OCI-M2 (cell line): ENCODE results near the gene TGFBRAP1.

Experiments used
- DNase-seq: peaks from one replicate; lab custom pipeline; 2025; ENCODE audit not compliant: unreplicated experiment; lab: John Stamatoyannopoulos, UW

TGFBRAP1 gene

DNA sequence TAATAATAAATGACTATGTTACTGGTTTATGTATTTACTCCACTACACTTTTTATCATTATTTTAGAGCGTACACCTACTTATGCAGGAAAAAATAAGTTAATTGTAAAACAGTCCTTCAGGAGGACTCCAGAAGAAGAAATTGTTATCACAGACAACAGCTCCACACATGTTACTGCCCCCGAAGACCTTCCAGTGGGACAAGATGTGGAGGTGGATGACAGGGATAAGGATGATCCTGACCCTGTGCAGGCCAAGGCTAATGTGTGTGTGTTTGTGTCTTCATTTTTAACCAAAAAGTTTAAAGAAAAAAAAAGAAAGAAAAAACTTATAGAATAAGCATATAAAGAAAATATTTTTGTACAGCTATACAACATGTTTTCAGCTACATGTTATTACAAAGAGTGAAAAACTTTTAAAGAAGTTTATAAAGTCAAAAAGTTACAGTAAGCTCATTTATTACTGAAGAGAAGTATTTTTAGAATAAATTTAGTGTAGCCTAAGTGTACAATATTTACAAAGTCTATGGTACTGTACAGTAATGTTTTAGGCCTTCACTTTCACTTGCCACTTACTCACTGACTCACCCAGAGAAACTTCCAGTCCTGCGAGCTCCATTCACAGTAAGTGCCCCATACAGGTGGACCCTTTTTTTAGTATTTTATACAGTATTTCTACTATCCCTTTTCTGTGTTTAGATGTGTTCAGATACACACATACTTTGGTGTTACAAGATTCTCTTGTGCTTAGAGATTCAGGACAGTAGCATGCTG is 7.5 kb downstream of the TGFBRAP1 start:
- no peak for DNase-seq

- no peak for DNase-seq
Observed at GRCh38 chr2:105320651-105321215, 8.8 kb downstream of the TGFBRAP1 start.

DNA sequence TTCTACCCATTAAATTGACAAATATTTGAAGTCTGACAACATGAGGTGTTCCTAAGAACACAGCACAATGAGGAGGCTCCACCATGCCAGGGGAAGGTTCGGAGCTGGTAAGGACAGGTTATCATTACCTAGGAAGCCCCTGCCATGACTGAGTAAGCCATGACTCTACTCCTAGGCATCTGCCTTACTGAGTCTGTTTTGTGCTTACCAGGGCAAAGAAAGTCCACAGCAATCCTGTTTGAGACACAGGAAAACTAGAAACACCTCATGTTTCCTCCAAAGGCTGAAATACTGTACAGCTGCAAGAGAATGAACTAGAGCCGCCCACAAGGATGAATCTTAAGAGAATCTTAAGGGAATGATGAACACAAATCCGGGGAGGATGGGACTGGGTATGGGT is 11.6 kb downstream of the TGFBRAP1 start:
- no peak for DNase-seq

DNA sequence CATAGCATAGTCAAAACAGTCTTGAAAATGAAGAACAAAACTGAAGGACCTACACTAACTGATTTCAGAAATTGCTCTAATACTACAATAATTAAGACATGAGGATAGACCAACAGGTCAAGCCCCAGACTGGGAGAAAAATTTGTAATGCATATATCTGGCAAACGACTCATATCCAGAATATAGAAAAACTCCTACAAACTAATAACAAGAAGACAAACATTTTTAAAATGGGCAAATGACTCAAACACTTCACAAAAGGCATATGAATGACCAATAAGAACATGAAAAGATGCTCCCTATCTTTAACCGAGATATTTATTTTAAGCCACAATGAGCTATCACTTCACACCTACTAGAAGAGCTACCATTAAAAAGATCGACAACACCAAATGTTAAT is 14.2 kb downstream of the TGFBRAP1 start:
- no peak for DNase-seq

DNA sequence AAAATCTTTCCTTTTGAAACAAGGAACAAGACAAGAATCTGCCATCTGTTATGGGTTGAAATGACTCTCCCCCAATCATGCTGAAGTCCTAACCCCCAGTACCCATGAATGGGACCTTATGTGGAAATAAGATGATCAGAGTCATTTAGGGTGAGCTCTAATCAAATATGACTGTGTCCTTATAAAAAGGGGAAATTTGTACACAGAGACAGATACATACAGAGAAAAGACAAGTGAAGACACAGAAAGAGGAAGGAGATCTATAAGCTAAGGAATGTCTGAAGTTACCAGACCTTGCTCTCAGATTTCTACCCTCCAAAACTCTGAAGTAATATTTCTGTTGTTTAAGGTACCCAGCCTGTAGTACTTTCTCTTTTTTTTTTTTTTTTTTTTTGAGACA is 15.7 kb downstream of the TGFBRAP1 start:
- no peak for DNase-seq

DNA sequence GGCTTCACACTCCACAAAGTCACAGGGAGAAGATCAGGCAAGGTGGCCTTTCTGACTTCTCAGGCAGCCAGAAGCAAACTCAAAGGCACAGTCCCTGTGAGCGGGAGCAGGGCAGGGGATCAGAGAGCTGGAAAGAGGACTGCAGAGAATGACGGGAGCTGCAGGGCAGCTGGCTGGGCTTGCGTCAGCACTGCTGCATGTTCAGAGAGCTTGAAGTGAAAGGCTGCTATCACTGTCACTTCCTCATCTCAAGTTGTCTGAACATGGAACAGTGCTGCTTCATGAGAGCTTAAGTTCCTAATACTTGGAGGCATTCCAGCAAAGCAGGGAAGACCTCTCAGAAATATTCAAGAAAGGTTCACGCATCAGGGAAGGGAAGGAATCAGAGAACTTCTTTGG is 20.4 kb downstream of the TGFBRAP1 start:
- no peak for DNase-seq

DNA sequence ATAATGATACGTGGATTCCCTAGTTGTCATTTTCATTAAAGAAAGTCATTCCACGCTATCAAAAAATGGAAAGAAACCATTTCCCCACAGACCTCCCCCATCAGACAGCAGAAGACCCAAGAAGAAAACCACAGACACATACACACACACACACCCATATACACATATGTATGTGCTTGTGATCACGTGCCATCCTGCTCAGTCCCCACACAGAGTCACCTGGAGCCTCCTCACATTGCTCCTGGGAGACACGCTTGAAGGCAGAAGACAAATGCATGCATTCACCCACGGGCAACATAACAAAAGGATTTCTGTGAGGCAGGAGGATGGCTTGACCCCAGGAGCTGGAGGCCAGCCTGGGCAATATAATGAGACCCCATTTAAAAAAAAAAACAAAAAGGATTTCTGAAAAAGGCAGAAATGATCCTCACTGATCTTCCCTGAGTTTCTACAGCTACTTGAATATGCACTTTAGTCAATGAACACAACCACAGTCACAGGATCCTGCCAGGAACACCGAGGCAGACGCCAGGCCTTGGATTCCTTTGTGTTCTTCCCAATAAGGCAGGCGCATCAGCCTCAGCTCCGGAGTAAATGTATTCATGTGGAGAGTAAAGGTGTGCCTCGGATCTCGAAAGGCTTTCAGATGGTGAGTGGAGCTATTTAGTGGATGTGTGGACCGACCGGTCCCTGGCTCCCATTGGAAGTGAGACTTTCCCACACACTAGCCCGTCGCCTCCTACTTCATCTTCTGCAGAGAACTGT is 21.0 kb downstream of the TGFBRAP1 start:
- no peak for DNase-seq

DNA sequence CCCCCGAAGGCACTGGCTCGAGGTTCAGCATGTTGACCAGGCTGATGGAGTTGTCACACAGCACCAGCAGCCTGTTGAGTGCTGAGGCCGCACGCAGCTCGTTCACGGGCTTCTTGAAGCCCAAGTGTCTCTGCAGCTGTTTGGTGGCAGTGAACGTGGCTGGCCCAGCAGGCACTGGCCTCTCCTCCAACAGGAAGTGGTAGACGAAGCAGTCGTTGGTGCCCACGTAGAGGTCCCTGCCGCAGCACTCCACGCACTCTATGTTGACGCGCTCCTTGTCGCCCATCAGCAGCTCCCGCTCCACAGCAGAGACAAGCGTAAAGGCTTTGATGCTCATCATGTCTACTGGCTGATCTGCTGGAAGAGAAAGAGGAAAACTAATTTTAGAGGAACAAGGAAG is 21.6 kb downstream of the TGFBRAP1 start:
- DNase-seq, result no peak

DNA sequence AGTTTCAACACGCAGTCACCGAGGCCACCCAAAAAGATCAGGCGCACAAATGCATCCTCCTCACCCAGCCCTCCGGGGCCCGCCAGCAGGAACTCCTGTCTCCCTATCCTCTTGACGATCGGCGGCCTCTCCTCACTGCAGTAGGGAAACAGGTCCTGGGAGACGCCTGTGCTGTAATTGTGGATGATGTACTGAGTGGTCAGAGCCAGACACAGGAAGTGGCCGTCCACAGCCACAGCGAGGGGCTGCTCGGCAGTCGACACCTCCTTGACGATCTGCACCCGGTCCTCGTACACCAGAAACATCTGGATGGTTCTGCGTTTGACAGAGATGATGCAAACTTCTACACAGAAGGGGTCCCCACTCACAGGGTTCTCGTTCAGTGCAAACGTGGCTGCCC is 22.0 kb downstream of the TGFBRAP1 start:
- DNase-seq, result no peak

DNA sequence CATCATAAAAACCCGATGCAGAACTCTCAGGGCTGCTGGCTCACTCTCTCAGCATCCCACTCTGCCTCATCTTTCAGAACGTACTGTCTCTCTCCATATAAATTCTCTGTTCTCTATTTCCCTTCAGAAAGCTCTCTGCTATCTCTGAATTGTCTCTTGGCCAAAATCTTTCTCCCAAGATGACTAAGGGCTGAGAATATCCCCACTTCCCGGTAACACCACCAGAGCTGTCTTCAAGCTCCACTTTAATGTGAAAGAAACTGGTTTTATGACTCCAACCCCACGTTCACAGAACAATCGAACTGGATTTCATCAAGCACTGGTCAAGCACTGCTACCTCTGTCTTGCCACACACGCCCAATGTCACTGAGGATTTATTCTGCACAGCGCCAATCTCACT is 22.4 kb downstream of the TGFBRAP1 start:
- no peak for DNase-seq

GRCh38 chr2:105301646-105302045 is 27.9 kb downstream of the TGFBRAP1 start:
- no peak for DNase-seq

DNA sequence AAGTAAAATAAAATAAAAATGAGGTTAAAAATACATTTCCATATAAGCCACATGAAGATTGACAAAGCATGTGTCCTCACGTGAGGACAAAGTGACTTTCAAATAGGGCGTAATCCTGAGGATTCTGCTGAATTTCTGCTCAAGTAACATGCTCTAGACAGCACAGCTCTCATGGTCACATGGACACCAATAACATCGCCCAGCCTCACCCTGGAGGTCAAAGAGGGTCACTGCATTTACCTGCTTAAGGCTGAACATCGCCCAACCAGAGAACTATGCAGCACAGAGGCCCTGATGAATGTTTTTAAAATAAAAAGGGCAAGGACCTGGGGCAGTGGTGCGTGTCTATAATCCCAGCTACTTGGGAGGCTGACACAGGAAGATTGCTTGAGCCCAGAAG is 30.2 kb downstream of the TGFBRAP1 start:
- no peak for DNase-seq

DNA sequence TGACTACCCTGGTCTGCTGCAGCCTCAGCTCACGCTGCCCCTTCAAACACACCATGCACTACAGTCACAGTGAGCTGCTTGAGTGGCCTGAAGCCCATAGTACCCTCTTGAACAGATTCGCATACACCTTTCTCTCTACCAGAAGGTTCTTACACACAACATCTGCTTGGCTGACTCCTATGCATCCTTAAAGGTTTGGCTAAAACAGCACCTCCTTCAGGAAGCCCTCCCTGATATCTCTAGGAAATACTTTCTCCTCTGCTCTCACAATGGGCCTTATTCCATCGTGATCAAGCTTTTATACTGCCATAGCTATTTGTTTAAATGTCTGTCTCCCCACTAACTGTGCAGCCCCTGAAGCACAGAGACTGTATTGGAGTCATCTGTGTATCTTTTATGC is 31.5 kb downstream of the TGFBRAP1 start:
- DNase-seq, result no peak

DNA sequence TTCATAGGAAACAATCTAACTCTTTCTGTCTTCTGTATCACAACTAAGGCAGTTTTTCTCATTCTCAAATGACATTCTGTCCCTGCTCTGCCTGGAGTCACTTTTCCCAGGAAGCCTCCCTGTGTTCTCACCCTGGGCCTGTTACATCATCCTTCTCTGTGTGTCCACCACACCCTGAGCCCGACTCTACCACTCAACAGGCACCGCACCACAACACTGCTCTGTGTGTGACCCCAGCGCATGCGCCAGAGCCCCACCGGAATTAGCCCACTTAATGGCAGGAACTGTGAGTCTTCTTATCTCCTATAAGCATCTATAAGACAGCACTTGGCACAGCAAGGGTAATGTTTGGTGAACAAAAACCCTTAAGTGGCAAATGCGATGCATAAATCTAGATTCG is 32.3 kb downstream of the TGFBRAP1 start:
- no peak for DNase-seq

GRCh38 chr2:105296017-105296611 is 33.4 kb downstream of the TGFBRAP1 start:
- no peak for DNase-seq

DNA sequence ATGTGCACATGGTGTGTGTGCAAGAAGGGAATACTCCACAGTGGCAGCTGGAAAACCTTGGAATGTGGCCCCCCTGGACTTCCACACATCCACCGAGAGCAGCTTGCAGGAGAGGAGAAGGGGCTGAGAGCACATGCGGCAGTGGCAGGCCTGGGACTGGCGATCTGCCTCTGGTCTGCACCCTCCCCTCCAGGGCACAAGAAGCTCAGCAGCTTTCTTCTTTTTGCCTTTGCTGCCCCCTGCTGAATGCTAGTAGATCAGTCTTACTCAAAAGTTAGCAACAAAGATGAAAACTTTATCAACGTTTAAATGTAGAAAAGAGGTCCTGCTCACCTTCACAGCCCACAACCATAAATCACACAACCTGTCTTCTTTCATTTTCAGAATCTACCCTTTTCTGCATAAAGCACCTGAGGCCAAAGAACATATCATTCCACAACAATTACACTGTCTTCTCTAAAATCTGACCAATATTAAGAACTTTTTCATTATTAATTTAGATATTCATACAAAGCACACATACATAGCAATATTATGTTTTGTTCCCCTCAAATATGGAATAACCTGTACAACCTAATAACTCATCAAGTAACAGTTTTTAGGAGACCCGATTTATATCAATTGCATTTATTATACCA is 34.6 kb downstream of the TGFBRAP1 start:
- DNase-seq, result no peak

- DNase-seq, result no peak
Observed at GRCh38 chr2:105294046-105294445, 35.5 kb downstream of the TGFBRAP1 start.

- no peak for DNase-seq
Observed at GRCh38 chr2:105291981-105292380, 37.6 kb downstream of the TGFBRAP1 start.

DNA sequence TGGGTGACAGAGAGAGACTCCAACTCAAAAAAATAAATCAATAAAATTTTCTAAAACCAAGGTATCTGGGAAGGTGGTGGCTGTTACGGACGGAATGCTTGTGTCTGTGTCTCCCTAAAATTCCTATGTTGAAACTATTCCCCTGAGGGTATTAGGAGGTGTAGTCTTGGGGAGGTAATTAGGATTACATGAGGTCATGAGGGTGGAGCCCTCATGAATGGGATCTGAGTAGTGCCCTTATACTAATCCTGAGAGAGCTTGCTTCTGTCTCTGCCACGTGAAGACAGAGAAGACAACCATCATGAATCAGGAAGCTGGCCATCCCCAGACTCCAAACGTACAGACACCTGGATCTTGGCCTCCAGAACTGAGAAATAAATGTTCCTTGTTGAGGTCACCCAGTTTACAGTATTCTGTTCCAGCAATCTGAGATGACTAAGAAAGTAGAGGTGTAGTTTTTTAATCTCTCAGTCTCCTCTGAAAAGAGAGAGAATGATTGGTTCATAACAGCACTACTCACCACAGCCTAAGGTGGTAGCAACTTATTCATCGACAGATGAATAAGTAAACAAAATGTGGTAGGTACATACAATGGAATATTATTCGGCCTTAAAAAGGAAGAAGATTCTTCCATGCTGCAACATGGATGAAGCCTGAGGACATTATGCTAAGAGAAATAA is 38.4 kb downstream of the TGFBRAP1 start:
- DNase-seq, result no peak

DNA sequence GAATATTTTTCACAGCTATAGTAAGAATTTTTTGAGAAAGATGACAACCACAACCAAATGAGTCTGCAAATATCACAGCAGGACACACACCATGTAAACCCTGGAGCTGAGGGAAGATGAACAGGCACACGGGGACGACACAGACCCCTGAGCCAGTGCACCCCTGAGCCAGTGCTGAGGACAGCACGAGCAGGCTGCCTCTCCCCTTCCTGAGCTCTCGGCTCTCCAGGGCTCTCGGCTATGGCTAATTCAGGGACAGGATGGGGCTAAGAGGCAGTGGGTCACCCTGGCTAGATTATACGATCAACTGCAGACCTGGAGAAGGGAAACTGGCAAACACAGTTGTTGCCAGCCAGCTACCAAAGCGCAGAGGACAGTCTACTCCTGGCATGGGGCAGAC is 41.4 kb downstream of the TGFBRAP1 start:
- DNase-seq, result no peak

DNA sequence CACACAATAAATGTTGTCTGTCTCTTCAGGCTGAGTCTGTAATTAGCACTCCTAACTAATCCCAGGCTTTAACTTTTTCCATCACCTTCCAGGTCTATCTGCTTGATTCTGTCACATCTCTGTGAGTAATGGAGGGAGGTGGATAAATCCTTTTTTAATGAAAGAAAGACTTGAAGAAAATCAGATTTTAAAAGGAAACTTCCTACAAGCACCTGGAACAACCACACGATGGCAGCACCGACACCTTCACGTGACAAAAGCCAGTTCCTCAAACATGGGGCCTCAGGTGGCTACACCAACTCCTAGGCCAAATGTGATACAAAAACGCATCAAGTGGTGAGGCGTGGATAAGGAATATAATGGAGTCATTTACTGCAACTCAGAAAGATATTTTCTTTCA is 41.8 kb downstream of the TGFBRAP1 start:
- DNase-seq, result no peak
